ENCODE data around the gene BRICD5.

BRICD5 gene

DNA sequence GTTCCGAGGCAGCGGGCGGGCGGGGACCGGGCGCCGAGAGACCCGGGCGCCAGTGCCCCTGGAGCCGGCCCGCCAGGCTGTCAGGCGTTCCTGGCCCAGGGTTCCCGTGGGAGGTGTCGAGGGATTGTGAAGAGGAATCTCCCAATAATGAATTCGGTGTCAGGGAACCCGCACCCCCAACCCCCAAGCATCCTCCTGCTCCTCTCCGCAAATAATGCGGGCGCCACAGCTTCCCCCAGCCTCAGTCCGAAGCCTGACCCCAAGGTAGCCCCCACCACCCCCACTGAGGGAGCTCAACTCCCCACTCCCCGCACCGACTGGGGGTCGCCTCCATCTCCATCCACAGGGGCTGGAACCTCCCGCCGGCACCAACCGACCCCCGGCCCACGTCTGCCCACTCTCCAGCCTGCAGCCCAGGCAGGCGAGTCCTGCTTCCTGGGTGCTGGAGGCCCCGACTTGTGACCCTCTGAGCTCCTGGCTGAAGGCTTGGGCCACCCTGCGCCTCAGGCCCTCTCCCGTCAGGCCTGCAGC lies 13.6 kb downstream of the BRICD5 start:
- DNase-seq: no peak

DNA sequence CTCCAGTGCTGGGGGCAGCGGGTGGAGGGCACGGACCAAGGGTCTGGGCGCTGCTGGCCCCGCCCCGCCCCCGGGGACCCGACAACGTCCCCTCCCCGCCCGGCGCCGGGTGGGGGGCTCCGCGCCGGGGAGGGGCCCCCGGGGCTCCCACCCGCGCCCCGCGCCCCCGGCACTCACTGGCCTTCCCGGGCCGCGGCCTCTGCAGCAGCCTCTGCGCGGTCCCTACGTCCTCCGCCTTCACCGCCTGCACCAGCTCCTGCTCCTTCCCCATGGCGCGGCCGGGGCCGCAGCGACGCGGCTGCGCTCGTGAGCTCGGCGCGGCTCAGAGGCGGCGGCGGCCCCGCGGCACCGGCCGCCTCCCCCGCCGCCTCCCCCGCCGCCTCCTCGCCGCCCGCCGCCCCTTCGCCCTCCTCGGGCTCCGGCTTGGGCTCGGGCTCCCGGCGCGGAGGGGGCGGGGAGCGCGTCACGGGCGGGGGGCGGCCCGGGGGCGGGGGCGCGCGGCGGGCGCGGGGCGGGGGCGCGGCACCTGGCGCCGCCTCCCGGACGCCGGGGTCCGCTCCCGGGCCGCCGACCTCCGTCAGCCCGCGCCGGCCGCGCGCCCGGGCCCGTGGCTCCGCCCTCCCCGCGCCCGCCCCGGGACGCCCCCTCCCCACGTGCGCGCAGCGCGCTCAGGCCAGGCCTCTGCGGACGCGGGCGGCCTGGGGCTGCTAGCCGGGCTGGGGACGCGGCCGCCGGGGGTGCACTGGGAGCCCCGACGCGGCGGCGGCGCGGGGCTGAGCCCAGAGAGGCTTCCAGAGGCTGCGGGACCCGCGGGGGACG lies 14.3 kb downstream of the BRICD5 start, which contains the start of gene CASKIN1:
TSS of gene CASKIN1 (minus strand) at position 444 of the 819 bp plus-strand sequence. CDS start at position 271, 173 bp downstream.
- no peak for DNase-seq

DNA sequence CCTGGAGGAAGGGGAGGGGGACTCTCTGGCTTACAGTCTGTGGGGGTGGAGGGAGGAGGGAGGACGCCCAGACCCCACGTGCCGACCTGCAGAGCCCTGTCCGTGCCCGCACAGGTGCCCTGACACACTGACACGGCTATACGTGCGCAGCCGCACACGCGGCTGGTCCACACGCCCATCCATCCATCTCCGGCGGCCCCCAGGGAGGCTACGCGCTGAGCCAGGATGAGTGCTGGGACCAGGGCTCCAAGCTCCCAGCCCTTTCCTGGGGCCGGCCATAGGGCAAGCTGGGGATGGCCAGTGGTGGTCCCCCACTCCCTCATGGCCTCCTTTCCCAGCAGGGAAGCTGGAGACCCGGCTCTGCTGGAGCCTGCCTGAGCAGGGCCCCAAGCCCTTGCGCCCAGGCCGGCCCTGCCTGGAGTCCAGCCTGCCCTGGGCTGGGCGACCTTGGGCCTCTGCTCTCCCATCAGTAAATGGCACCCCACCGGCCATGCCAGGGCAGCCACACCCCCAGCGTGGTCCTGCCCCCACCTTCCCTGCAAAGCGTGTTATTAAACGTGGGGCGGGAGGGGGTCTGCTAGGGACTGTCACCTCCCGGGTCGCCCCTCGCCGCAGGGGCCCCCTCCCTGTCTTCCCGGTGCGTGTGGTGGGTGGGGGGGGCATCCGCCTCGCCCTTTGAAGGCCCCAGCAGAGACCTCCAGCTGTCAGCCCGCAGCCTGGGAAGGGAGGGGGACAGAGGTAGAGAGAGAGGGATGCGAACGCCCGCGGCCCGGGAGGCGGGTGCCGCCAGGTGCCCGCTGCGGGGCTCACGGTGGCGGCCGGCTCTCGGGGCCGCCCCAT lies 15.1 kb downstream of the BRICD5 start:
- DNase-seq: no peak

GRCh38 chr16:2194852-2195321 lies 15.8 kb downstream of the BRICD5 start:
- DNase-seq: no peak

- DNase-seq: no peak
Observed at GRCh38 chr16:2194166-2194834, 16.4 kb downstream of the BRICD5 start.

- DNase-seq: no peak
Observed at GRCh38 chr16:2191446-2191706, 19.3 kb downstream of the BRICD5 start.

- DNase-seq: no peak
Observed at GRCh38 chr16:2190659-2191445, 19.8 kb downstream of the BRICD5 start.

DNA sequence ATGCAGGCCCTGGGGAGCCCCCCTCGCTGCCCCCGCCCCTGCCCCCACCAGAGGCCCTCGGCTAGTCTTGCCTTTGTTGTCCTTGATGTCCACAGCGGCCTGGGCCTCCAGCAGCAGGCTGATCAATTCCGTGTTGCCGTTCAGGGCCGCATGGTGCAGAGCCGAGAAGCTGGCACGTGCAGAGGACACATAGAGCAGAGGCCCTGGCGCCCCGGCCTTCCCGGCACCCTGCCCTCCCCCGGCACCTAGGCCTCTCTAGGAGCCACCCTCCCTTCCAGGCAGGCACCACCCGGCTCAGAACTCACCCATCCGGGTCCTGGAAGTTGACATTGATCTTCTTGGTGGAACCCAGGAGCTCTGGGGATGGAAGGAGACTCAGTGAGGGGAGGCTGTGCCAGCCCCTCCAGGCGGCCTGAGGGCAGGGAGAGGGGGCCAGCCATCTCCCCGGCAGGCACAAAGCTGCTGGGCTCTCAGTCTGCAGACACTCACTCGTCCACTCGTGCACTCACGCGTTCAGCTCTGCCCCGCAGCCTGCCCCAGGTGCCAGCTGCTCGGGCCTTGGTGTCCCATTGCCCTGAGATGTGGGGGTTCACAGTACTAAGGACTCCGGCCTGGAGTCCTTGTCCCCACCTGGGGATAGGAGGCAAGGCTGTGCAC lies 20.5 kb downstream of the BRICD5 start:
- DNase-seq: no peak

DNA sequence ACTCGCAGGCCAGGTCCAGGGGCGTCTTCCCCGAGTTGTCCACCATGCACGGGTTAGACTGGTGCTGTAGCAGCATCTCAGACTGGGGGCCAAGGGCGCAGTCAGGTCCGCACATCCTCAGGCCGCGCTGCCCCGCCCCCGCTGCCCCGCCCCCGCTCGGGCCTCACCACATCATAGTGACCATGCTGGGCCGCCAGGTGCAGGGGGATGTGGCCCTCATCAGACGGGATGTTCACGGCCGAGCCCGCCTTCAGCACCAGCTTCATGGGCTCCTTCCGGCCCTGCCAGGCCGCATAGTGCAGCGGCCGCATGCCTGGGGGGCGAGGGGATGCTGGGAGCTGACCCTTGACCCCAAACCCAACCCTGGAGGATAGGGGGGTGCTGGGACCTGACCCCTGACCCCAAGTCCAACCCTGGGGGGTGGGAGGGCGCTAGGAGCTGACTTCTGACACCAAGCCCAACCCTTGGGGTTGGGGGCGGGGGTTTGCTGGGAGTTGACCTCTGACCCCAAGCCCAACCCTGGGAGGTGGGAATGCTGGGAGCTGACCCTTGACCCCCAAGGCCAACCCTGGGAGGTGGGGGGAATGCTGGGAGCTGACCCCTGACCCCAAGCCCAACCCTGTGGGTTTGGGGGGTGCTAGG lies 21.3 kb downstream of the BRICD5 start:
- DNase-seq: no peak

- DNase-seq: no peak
Observed at GRCh38 chr16:2188395-2188794, 22.3 kb downstream of the BRICD5 start.

GRCh38 chr16:2187212-2187611 lies 23.5 kb downstream of the BRICD5 start:
- no peak for DNase-seq

DNA sequence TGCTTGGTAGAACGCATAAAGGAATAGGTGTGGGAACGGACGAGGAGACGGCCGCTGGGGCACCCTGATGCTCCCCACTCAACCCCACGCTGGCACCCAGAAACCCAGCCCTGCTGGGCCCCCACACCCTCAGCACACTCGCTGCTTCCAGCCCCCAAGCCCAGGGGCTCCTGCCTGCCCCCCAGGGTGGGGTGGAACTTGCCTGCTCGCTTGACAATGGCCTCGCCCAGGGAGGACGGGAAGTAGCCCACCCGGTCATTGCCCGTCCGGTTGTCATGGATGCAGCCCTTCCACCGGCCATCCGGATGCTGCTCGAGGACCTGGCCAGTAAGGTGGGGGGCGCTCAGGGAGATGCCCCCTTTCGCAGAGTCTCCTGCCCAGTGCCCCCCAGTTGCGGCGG lies 24.2 kb downstream of the BRICD5 start:
- DNase-seq: no peak

DNA sequence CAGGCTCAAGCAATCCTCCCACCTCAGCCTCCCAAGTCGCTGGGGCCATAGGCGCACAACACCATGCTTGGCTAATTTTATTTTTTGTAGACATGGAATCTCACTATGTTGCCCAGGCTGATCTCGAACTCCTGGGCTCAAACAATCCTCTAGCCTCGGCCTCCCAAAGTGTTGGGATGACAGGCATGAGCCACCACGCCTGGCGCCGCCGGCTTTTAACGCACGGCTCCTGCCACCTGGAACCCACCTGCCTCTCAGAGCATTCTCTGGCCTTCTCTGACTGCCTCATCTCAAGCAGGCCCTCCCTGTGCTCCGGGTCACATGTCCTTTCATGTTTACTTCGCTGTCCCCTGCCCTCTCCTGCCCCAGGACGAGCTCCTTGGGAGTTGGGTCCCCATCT lies 24.6 kb downstream of the BRICD5 start:
- DNase-seq: no peak

- no peak for DNase-seq
Observed at GRCh38 chr16:2184962-2185361, 25.7 kb downstream of the BRICD5 start.

DNA sequence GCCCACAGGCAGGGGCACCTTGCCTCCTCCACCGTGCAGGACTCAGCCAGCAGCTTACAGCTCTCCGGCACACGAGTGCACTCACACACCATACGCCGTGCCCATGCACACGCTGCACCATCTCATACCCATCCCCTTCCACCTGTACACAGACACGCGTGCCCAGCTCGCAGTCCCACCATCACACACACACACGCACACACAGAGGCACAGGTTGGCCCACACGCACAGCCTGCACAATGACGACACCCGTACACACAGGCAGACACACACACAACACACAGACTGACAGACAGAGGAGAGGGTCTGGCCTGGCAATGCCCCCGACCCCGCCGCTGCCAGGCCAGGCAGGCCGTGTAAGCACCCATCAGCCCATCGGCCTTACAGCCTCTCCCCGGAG lies 26.3 kb downstream of the BRICD5 start:
- DNase-seq: no peak

DNA sequence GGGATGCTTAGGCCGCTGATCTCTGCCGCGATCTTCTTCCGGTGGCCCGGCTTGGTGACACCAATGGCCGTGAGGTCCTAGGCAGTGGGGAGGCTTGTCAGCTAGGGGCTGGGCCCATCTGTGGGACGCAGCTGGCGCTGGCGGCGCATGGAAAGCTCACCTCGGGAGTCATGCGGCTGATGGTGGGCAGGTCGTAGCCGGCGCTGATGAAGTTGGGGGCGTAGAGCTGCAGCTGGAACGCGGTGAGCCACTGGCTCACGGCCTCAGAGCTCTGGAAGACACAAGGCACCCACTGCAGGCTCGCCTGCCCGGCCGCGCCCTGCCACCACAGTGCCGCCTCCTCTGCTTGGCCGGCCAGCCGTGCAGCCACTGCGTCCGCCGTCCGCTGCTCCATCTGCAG lies 27.0 kb downstream of the BRICD5 start:
- DNase-seq: no peak

DNA sequence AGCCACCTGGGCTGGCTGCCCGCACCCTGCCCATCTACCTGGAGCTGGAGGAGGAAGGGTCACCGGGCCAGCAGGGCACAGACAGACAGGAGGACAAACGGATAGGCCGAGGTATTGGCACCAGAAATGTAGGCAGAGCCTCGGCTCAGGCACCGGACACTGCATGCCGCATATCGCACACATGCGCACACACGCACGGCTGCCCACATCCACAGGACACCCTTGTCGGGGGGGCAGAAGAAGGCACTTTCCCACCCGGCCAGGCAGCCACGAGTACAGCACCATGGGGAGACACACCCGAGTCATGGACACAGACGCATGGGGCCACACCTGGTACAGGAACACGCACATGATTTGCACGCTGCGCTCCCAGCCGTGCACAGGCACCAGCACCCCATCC lies 28.7 kb downstream of the BRICD5 start:
- no peak for DNase-seq

GRCh38 chr16:2180962-2181923 lies 29.4 kb downstream of the BRICD5 start:
- no peak for DNase-seq

GRCh38 chr16:2180461-2180860 lies 30.2 kb downstream of the BRICD5 start:
- DNase-seq: no peak

GRCh38 chr16:2179576-2179975 lies 31.1 kb downstream of the BRICD5 start:
- DNase-seq: no peak
